Measurements from ENCODE around the gene TMEM151B. TPM values are rescaled to one million over a fixed set of nuclear protein-coding genes. Genes with fewer than 3 reads are reported as not detected.

Gene TMEM151B
- total RNA-seq, 1 donor from 2014 or later = 0.29 TPM

Other genes starting within 250 kb of the TMEM151B start
- 62.6 and 68.6 TPM in 2 replicates for gene MRPL14, start 143.0 kb upstream of the TMEM151B start, total RNA-seq
- gene TMEM63B, start 142.9 kb upstream of the TMEM151B start, total RNA-seq = 17.0 and 20.7 TPM in 2 replicates
- not detected in 2 replicates for gene CAPN11, start 111.6 kb upstream of the TMEM151B start, total RNA-seq
- not detected in 2 replicates for gene MYMX, start 53.5 kb upstream of the TMEM151B start, total RNA-seq
- gene SLC29A1, start 46.9 kb upstream of the TMEM151B start, total RNA-seq = 121 and 122 TPM in 2 replicates
- gene HSP90AB1, start 23.3 kb upstream of the TMEM151B start, total RNA-seq = 2,065 and 2,095 TPM in 2 replicates
- 29.2 and 30.1 TPM in 2 replicates for gene SLC35B2, start 12.9 kb upstream of the TMEM151B start, total RNA-seq
- gene NFKBIE, start 4.9 kb upstream of the TMEM151B start, total RNA-seq = 23.2 and 29.0 TPM in 2 replicates
- gene AARS2, start 42.9 kb downstream of the TMEM151B start, total RNA-seq = 22.2 and 23.0 TPM in 2 replicates
- not detected in 2 replicates for gene SPATS1, start 72.2 kb downstream of the TMEM151B start, total RNA-seq
- 28.1 and 28.4 TPM in 2 replicates for gene CDC5L, start 117.3 kb downstream of the TMEM151B start, total RNA-seq

All from activated T-helper 1 cell treated with anti-CD3 and anti-CD28 coated beads, Interleukin-12 subunit alpha, Interleukin-12 subunit beta, Interleukin-2, Interleukin-4 antibody, amounts not matched to agents 30 ng/mL and 10 ng/mL and 1 ng/mL, durations not matched to agents 14 hours and 24 hours and 36 hours (primary cell).